GM10847 (cell line): ENCODE measurements around the gene DCLRE1B.

Experiments
- POLR2A ChIP-seq: IDR thresholded peaks from 2 replicates; pipeline ENCODE4 v1.6.1; 2011; ENCODE audit not compliant: insufficient read length; ENCODE audit errors: extremely low read depth

Gene DCLRE1B

DNA sequence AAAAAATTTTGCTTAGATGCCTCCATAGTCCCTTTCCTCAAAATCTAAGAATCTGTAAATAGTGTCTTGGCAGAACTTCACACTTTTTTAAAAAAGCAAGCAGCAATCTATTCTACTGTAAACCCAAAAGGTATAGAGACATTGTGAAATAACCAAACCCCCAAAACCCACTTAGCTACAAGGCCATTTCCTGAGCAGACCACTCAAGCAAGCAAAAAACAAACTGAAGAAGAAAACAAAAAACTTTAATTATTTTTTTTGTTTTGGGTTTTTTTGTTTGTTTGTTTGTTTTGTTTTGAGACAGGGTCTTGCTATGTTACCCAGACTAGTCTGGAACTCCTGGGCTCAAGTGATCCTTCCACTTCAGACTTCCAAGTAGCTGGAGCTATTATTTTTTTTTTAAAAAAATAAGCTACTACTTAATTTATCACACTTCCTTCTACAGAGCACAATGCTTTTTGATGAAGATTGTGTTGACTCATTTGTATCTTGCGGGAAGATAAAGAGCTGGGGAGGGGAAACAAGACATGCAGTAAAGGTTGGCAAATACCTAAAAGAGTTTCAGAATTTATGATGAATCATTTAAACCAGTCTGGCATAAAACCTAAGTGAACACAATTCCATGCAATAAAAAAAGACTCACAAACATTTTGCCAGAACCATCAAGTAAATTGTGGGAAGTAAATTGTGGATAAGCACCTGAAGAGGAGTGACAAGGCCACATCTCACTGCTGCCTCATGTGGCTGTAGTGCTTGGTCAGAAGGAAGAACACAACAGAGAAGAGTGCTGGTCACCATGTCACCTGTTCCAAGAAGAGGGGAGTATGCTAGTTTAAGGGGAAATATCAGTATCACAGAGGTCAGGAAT lies 30.9 kb upstream of the DCLRE1B start:
- no peak for TF ChIP-seq POLR2A

DNA sequence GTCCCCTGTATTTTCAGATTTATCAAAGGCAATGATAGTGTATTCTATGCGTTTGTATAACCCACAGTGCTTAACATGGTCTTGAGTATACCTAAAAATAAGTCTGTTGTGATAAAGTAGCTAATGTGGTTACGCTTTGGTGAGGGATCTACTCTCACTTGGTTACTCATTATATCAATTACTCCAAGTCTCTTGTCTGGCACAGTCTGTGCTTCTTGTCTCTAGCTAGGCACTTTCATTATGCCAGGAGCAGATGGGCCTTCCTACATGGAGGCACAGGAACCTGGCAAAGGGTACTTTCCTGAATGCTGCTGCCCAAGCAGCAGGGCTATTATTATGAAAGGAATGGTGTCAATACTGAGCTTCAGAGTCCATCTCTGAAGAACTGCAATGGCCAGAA lies 29.4 kb upstream of the DCLRE1B start:
- no peak for TF ChIP-seq POLR2A

DNA sequence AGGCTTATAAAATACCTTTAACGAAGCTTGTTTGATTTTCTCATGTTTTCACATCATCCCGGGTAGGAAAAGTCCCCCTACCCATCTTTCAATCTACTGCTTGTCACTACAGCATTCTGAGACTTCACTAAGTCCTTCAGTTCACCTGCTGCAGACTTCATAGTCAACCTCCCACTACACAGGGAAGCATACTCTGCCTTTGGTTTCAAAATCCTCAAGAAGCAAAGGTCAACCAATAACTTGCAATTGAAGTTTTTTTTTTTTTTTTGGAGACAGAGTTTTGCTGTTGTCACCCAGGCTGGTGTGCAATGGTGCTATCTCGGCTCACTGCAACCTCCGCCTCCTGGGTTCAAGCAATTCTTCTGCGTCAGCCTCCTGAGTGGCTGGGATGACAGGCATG lies 28.9 kb upstream of the DCLRE1B start:
- no peak for TF ChIP-seq POLR2A

DNA sequence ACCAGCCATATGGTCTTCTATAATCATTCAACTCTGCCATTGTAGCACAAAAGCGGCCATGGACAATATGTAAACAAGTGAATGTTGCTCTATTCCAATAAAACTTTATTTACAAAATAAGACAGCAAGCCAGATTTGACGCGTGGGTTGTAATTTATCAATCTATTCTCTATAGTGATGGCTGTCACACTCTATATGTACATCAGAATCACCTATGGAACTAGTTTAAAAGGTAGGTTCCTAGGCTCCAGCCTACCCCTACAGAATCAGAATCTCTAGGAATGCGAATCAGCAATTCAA lies 25.4 kb upstream of the DCLRE1B start:
- TF ChIP-seq POLR2A, result no peak

DNA sequence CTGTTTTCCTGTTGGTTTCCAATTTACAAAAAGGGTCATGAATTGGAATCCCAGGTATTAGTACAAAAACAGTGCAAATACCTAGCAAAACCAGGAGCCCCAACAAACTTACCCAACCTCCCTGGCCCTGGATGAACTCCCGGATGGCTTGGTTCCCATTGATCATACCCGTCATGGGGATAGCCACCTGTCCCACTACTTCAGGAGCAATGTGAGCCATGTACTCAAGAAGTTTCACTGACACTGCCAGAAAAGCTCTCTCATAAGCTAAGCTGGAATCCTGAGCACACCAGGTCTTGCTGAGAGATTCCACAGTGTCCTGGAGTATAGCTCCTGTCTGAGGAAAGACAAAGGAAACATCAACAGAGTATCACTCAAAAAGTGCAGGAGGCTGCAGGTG lies 23.5 kb upstream of the DCLRE1B start:
- TF ChIP-seq POLR2A, result no peak

DNA sequence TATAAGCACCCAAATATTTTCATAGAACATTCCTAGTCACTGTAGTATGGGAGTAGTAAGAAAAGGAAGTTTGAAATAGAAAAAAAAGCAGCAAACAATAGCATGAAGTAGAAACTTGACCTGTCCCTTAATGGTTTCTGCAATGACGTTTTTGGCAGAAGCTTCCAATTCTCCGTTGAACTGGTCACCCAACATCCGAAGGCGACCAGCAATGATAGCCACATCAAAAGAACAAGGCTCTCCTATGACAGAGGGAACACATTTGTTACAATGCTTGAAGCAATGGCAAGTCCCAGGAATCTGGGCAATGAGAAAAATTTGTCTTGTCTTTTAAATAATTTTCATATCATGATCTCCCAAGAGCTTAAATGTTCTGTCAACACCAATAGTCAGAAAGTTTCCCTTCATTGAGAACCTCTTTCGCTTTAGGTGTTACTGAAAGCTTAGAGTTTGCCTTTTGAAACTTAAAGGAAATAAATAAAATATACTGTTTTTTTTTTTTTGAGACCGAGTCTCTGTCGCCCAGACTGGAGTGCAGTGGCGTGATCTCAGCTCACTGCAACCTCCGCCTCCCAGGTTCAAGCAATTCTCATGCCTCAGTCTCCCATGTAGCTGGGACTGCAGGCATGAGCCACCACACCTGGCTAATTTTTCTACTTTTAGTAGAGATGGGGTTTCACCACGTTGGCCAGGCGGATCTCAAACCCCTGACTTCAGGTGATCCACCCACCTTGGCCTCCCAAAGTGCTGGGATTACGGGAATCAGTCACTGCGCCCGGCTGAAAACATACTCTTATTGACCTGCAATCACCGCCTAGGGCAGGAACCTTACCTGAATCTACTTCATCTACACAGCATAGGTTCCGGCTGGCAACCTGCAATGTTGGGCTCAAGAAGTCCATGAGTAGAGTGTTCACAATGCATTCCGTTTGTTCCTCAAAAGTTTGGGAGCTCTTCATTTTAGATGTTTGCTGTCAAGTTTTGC lies 18.4 kb upstream of the DCLRE1B start:
- TF ChIP-seq POLR2A, result no peak

DNA sequence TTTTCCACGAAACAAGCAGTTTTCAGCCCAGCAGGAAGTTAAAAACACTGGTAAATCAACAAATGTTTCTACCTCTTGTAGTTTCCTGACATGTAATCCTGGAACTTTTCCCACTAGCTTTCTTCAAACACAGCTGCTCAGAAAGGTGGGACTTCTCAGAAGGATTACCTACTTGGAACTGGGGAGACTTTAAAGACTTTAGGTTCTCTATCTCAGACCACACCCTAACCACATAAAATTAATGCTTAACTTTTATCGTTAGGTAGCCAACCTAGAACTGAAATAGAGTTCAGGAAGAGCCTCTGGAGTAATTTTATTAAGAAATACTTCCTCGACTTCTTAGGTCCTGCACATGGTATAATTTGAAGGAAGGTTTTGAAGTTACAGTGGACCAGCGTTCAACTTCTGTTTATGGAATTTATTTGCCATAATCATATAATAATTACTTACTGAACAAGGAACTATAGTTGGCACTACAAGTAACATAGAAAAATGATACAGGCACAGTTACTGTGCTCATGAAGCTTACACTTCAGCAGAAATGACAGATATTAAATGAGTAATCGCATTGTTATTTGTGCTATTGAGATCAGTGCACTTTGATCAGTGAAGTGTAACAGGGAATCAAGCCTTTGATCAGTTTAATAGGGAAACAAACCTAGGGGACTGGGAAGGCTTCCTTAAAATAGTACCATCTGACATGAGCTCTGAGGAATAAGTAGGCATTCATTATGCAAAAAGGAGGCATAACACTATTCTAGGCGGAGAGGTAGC lies 17.5 kb upstream of the DCLRE1B start, which contains the start of gene BCL2L15:
Gene BCL2L15, minus strand, starts transcription at position 180 of the 774 bp plus-strand sequence. CDS start 206 bp downstream, outside the sequence.
- TF ChIP-seq POLR2A, result no peak

DNA sequence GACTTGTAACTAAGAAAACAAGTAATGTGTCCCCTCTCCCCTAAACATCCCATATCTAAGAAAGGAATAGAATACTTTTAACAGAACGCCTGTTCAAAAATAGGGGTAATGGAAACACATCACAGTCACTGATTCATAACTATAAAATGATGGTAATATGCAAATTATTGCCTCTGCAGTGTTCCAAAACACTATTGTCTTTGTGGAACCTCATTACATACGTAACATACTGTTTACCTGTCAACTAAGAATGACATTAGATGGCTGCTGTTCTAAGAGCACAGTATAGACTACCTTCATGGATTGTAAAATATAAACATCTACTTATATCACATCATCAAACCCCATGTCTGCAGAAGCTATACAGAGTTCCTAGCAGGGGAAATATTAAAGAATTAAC lies 14.3 kb upstream of the DCLRE1B start:
- no peak for TF ChIP-seq POLR2A

DNA sequence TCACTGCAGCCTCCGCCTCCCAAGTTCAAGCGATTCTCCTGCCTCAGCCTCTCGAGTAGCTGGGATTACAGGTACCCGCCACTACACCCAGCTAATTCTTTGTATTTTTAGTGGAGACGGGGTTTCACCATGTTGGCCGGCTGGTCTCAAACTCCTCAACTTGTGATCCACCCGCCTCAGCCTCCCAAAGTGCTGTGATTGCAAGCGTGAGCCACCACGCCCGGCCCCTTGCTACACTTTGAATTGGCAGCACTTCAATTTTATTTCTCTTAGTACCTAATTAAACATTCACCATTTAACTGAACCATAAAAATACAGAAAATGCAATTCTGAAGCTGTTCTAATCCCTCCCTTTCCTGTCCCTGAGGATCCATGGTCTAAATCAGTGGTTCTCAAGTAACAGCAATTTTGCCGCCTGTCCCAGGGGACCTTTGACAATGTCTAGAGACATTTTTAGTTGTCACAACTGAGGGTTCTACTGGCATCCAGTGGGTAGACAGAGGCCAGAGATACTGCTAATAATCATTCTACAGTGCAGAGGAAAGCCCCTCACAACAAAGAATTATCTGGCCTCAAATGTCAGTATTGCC lies 13.4 kb upstream of the DCLRE1B start:
- TF ChIP-seq POLR2A, result no peak

DNA sequence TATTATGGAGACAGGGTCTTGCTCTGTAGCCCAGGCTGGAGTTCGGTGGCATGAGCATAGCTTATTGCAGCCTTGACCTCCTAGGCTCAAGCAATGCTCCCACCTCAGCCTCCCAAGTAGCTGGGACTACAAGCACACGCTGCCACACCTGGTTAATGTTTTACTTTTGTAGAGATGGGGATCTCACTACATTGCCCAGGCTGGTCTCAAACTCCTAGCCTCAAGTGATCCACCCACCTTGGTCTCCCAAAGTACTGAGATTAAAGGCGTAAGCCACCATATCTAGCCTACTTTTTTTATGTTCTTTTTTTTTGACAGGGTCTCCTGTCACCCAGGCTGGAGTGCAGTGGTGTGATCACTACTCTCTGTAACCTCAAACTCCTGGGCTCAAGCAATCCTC lies 11.9 kb upstream of the DCLRE1B start:
- TF ChIP-seq POLR2A, result no peak

DNA sequence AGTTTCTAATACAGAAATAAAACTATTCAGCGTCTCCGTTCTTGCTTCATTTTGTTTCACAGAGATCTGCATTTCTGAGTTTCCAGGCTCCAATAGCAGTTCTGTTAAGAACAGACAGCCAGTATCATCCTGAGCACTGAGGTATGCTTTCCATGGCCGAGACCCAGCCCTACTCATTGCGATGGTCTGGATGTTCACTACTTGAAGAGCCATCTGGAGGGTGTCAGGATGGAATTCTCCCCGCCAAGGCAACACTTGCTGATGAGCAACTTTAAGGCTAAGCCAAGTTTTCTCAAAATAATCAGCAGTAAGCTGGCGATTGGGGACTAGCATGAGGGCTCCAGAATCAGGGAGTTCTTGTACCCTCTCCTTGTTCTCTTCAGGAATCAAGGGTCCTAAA lies 10.0 kb upstream of the DCLRE1B start:
- TF ChIP-seq POLR2A, result no peak

DNA sequence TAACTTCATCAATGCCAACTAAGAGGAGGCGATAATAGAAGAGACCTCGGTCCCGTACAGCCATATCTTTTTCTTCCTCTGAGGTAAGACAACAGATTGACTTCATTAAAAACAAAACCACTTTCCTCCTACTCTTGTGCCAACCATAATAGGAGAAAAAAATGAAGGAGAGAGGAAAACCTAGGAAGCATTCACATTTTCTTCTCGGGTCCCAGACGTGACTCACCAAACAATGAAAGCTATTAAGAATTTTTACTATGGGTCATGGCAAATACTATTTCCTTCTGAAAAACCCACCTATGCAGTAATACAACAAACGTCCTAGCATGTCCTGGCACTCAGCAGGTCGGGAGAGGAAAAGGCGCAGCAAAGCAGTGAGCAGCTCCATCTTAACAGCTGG lies 9.2 kb upstream of the DCLRE1B start:
- TF ChIP-seq POLR2A, result no peak

DNA sequence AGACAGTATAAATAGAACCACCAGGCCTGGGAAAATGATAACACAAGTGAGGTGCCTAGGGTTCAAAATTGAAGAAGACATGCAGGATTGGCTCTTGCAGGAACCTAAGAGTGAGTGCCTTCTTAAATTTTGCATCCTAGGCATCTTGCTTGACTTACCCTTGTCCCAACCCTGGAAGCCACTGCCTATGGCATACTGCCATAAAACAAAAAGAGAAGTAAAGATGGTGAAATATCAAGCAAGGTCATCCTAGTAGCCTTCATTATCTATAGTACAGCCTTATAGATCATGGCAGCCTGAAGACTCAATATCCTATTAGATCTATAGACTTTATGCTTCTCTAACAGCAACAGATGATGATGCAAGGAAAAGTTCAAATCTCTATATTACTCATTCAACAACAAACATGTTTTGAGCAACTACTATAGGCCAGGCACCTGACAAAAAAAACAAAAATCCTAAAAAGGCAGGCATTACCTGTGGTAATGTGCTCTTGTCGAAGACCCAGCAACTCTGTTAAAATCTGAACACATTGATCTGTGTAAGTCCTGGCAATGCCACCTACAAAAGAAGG lies 6.8 kb upstream of the DCLRE1B start:
- no peak for TF ChIP-seq POLR2A

DNA sequence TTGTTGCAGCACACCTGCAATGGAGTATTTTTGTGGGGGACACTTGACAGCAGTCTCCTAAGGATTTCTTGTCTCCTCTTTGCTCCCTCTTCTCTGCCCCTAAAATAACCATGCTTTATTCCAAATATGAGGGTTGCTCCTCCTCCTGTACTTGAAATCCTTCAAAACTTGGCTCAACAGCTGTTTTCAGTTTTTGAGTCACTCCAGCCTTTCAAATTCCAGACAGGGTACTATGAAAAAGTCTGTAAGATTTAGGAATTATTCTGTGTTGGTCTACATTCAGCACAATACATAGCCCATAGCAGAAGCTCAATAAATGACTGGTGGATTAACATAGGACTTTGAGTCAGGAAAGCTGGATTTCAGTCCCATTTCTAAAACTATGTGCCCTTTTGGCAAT lies 6.0 kb upstream of the DCLRE1B start:
- TF ChIP-seq POLR2A, result no peak

DNA sequence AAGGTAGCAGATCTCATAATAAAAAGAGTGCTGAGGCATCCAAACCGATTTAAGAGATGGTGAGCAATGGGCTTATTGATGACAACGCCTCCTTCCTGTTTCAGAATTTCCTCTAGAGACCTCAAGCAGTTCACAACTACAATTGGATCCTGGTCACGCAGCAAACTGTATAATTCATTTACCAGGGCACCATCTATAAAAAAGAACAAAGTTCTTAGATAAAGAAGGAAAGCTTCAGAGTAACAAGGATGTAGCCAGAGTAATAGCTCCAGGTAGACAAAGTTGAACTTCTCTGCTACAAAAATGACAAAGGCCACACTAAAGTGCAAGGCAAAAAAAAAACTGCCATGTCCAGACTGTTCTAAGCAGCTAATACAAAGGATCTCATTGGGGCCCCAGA lies 3.9 kb upstream of the DCLRE1B start:
- no peak for TF ChIP-seq POLR2A
